Ecto neural progenitor cell (in vitro differentiated cells): ENCODE results near the gene TMEM140.
"Not testable (repeated sequence)": the region's sequence is repeated elsewhere in the genome, so short reads cannot be mapped to it uniquely, and the experiment has no call there.

Experiments
- DNase-seq: peaks from one replicate; pipeline ENCODE4 v3.0.0-alpha.2; 2018; ENCODE audit warnings: low spot score

The TMEM140 gene

DNA sequence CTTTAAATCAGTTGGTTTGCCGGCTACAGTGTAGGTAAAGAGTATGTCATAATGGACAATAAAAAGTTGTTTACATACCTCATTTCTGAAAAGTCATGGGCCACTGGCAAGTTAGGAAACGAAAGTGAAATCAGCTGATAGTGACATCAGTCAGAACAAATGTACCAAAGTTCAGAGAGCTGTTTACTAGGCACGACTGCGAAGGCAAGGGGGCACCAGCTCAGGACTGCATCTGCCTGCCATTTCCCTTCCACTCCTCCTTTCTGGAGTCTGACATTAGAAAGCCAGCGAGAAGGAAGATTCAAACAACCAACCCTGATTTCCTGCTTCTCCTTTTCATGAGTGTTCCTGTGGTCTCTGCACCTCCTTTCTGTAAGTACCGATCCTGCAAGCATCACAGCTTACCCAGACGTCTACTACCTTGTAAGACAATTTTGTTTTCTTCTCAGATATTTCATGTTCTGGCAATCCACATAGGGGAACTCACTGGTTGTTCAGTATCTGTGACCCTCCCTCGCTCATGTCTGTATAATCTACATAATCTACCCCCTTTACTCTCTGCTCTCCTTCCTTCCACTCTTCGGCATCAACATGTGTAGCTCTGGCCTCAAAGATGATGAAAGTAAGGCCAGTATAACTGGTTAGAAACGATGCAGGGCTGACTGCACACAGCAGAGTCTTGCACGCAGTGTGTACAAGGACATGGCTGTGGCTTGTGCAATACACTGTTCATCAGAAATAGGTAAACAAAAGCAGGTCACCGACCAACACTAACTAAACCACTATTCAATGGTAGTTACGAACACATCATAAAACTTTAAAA is at the start of gene TMEM140:
TMEM140 (plus strand) TSS at position 174 of the 823 bp plus-strand sequence. CDS start 16,370 bp downstream, outside the sequence.
- DNase-seq = no peak

DNA sequence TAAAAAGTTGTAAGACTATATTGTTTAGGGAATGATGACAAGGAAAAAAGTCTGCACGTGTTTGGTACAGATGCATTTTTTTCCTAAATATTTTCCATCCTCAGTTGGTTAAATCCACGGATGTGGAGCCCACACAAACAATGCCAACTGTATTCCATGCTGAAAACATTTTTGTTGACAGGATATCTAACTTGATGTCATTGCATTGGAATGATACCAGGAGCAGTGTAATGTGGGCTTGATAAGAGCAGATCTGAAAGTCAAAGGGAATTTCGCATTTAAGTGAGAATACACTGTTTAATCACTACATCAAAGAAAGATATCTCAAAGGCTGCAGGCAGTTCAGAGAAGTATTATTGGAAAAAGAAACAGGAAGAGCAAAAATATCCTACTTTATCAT is 49.5 kb upstream of the TMEM140 start:
- DNase-seq = no peak

DNA sequence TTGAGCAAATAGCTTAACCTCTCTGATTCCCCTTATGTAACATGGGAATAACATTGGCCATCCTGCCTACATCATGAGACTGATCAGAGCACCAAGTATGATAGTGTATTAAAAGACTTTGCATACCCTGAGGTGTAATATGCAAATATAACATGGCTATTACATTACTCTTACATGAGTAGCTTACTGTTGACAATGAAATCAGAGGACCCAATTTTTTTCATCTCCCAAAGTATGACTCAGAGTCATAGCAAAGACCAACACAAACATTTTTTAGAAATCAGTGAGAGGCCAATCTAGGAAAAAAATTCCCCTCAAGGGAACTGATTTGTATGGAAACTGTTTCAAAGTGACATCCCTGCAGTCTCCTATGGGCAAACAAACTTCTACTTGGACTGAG is 47.0 kb upstream of the TMEM140 start:
- no peak for DNase-seq

DNA sequence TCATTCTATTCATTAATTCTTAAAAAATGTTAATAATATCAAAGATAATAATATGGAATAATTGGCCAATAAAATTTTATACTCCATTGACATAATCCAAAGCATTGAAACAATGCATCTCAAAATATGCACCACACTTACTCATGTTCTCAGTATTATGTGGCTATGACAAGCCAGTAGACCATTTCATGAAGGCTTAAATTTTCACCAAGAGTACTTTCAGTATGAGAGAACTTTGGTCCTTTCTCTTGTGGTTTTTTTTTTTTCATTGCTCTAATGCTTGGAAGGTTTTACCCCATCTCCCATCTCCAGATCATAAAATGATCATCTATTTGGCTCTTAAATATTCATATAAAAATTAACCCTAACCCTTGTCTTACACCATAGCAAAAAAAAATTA is 45.5 kb upstream of the TMEM140 start:
- DNase-seq = no peak

DNA sequence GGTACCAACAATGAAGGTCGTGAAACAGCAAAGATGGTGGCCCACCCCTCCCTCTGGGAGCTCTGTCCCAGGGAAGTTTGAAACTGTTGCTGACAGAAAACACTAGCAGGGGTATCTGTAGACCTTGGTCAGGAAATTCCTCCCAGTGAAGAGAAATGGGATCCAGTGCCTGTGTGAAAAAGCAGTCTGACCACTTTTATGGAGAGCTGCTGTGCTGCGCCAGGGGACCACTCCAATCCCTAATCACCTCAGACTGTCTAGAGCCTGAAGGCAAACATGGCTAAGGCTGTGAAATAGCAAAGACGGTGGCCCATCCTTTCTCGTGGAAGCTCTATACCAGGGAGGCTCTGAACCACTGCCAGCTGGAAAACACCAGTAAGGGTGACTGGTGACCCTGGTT is 38.3 kb upstream of the TMEM140 start:
- DNase-seq = no peak

DNA sequence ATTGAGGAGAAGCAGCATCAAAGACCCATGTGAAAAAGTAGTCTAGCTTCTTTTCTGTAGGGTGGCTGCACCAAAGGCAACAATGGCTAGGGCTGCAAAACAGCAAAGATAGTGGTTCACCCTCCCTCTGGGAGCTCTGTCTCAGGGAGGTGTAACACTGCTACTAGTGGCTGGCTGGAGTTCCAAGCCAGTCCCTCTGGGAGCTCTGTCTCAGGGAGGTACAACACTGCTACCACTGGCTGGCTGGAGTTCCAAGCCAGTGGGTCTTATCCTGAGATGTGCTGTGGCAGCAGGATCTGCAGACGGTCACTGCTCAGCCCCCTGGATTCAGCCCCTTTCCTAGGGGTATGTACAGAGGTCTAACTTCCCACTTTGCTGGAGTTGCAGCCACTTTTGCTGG is 37.9 kb upstream of the TMEM140 start:
- no peak for DNase-seq

DNA sequence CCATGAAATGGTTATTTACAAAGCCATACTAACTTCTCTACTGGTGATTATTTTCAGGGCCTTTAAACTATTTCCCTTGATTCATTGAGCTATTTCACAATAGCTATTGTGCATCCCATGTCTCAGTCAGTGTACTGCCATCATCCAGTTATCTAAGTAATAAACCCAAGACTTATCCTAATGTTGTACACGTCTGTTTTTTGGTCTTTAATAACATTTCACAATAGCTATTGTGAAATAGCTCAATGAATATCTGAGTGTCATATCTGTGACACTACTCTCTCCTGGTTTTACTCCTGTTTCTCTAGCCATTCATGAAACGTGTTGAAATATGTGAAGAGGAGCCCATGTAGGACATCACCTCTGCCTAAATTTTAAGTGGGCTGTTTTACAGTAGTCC is 36.5 kb upstream of the TMEM140 start:
- no peak for DNase-seq

DNA sequence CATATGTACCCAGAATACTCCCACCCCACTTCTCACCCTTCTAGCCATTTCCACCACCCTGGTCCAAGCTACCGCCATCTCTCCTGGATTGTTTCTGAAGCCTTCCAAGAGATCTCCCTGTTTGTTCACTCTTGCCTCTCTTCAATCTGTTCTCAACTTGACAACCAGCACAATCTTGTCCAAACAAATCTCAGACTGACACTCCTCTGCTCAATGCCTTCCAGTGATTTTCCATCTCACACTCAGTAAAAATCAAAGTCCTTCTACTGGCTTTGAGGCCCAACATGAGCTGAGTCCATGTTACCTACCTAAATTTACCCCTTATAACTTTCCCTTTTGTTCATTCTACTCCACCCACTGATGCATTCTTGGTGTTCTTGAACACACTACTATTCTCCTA is 33.2 kb upstream of the TMEM140 start:
- DNase-seq = no peak

DNA sequence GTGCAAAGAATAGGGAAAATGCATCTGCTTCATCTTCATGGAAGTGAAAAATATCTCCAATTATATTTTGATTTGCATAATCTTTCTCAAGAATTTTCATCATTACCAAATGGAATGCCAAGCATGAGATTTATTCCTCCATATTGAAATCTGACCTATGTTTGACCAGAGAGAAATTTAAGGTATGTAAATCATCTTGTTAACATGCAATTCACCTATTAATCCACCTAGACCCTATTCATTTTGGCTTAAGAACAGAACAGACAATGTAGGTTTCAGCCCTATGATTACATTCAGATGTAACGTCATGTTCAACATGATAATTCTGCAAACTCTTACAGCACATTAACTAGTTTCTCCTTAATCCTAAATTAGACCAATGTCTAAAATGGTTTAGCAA is 30.8 kb upstream of the TMEM140 start:
- DNase-seq = no peak

DNA sequence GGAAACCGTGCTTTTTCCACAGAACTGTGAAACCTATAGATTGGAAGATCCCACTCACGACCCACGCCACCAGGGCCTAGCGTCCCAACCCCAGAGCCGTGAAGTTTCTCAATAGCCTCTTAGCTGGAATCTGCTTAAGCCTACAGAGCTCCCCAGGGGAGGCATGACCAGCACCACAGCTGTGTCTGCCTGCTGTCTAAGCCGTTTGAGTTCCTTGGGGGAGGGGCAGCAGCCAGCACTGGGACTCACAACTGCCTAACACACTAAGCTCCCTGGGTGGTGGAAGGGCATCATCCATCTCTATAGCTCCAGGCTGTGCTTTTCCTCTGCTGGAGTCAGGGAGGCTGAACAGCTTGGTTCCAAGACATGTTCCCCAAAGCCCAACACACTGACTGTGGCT is 26.0 kb upstream of the TMEM140 start:
- DNase-seq = no peak

DNA sequence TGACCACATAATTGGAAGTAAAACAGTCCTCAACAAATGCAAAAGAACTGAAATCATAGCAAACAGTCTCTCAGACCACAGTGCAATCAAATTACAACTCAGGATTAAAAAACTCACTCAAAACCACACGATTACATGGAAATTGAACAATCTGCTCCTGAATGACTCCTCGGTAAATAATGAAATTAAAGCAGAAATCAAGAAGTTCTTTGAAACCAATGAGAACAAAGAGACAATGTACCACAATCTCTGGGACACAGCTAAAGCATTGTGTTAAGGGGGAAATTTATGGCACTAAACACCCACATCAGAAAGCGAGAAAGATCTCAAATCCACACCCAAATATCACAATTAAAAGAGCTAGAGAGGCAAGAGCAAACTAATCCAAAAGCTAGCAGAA is 23.2 kb upstream of the TMEM140 start:
- DNase-seq = not testable (repeated sequence)

DNA sequence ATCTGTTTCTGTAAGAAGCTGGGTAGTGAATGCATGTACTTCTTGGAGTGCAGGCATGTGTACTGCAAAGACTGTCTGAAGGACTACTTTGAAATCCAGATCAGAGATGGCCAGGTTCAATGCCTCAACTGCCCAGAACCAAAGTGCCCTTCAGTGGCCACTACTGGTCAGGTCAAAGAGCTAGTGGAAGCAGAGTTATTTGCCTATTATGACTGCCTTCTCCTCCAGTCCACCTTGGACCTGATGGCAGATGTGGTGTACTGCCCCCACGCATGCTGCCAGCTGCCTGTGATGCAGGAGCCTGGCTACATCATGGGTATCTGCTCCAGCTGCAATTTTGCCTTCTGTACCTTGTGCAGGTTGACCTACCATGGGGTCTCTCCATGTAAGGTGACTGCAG is 18.9 kb upstream of the TMEM140 start:
- DNase-seq = no peak

DNA sequence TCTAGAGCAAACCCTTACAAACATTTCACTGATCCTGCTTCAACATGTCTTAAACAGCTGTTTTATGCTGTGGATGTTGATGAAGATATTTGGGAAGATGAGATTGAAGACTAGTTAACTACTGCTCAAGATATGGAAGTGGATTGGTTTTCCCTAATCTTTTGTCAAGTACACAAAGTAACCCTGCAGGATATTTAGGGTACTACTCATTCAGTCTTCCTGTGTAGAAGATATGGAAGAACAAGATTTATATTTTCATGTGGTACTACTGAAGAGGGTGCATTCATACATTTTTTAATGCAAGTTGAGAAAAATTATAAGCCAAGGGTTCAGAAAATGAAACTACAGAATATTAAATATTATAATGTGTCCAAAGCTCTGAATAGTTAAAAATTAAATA is 18.3 kb upstream of the TMEM140 start:
- DNase-seq = no peak

DNA sequence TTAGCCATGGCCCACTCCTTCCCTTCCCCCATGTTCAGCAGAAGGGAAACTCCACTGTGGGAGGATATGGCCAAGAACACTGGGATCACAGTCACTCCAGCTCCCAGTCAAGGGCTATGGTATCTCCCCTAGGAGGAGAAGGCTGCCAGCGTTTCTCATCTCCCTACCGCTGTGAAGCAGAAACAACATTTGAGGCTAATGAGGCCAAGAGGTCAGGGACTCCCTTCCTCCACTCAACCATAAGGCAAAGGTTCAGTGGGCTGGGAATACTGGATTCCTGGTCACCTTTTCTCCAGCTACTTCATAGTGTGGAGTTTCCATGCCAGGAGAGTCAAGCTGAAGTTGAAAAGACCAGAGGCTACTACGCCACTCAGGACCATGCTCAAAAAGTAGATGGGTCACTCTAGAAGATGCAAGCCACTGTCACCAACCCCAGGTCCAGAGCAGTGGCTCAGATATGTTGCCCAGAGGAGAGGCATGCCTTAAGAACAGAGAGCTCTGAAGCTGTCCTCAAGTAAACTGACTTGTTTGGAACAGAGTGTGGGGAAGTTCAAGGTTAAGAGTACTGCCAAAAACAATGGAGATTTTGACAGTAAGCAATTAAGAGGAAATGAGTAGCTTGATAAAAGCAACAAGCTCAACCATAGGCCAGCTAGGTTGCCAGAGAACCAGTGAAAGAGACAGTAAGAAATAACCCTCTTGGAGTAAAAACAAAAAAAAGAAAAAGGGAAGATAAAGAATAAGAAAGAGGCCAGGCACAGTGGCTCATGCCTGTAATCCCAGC is 3.8 kb upstream of the TMEM140 start:
- no peak for DNase-seq

DNA sequence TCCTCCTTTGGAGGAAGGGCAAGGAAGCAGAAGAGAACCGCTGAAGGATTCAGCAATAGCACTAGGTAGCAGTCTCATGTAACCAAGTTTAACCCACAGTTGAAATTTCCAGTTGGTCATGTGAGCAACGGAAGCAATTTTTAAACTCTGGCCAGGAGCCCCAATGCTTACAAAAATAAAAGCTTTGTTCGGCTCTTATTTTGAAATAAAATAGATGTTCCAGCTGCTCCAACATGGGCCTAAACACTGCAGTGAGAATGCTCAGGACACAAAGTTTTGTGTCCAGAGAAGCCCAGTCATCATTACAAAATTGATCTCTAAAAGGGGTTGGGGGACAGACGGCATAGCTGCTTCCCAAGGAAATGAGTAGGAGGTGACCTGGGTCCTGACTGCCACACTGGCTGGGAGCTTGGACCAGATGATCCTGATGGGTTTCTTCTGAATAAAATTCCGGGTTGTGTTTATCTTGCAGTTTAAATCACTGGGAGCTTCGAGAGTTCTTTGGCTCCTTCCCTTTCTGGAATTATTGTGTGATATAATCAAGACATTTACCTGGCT is 452 bp upstream of the TMEM140 start:
- DNase-seq = no peak

DNA sequence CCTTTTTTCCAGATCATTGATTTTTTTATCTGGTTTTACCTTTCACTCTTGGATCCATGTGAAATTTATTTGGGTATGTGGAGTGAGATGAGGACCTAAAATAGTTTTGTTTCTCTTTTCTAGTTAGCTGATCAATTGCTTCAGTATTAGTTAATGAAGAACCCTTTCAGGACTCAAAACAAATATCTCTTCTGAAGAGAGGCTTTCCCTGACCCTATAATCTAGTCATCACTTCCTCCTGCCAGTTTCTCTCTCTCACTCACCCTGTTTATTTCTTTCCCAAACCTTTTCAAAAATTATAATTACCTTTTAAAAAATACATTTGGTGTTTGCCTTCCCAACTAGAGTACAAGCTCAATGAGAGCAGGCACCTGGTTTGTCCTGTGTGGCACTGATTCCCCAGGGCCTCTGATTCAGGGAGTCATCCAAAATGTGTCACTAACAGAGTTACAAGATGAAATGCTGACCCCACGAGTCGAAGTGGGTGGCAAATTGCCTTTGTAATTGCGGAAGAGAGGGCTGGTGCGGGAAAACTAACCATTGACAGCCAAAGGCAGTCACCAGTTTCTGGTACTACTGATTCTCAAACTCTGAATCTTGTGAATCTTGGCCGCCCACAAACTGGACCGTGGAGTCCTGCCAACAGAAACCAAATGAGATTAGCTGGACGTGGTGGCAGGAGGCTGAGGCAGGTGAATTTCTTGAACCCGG is 2.4 kb downstream of the TMEM140 start:
- DNase-seq = no peak

DNA sequence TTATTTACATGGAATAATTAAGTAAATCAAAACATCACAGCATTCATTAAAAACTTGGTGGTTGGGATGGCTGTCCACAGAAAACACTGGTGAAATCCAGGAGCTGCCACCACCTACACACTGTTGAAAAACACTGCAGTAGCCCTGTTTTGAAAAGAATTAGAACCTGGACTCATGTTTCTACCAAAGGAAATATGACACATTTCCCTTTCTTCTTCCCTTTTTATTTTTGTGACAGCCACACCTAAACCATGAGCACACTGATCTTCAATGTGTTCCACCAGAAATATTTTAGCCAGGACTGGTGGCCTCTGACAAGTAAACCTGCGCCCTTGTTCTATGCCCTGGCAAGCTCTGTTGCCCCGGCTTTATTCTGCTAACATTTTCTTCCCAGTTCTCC is 3.3 kb downstream of the TMEM140 start:
- DNase-seq = no peak

DNA sequence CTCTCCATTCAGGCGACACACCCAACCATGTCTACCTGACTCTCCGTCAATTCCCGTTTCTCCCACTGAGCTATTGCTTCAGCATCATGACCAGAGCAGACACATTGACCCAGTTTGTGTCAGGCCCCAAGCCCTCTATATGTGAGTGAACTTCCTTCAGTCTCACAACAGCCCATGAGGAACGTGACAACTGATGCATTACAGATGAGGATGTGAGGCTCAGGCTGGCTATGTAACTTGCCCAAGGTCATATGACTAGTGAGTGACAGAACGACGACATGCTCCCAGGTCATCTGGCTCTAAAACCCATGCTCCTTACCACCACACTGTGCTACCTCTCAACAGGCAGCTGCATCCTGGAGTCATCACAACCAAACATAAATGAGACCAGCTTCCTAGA is 3.7 kb downstream of the TMEM140 start:
- no peak for DNase-seq

DNA sequence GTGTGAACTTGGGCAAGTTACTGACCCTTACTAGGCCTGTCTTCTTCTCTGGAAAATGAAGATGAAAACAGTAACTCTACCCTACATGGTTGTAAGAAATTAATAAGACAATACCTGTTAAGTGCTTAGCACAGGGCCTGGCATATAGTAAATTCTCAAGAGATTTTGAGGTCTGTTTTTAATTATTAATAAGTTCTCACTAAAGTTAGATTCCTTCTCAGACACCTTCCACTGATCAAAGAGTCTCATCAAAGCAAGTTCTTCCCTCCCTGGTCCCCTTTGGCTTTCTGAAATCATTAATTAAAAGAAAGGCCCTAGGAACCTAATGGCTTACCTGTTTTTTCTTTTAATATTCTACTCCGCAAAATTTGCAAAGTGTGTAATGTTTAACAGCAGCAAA is 4.6 kb downstream of the TMEM140 start:
- DNase-seq = no peak

DNA sequence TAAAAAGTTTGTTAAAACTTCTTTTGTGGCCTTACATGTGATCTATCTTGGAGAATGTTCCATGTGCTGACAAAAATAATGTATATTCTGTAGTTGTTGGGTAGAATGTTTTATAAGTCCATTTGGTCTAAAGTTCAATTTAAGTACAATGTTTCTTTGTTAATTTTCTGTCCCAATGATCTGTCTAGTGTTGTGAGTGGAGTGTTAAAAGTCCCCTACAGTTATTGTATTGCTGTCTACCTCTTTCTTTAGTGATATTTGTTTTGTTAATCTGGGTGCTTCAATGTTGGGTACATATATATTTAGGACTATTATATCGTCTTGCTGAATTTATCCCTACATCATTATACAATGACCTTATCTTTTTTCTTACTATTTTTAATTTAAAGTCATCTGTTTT is 6.9 kb downstream of the TMEM140 start:
- no peak for DNase-seq

DNA sequence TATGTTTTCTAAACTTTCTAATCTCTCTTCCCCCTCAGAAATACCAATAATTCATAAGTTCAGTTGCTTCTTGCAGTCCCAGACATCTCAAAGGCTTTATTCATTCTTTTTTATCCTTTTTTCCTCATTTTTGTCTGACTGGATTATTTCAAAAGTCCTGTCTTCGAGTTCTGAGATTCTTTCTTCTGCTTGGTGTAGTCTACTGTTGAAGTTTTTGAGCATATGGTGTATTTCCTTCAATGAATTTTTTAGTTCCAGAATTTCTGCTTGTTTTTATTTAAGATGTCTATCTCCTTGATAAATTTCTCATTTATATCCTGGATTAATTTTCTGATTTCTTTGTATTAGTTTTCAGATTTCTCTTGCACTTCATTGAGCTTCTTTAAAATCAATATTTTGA is 8.4 kb downstream of the TMEM140 start:
- DNase-seq = no peak

DNA sequence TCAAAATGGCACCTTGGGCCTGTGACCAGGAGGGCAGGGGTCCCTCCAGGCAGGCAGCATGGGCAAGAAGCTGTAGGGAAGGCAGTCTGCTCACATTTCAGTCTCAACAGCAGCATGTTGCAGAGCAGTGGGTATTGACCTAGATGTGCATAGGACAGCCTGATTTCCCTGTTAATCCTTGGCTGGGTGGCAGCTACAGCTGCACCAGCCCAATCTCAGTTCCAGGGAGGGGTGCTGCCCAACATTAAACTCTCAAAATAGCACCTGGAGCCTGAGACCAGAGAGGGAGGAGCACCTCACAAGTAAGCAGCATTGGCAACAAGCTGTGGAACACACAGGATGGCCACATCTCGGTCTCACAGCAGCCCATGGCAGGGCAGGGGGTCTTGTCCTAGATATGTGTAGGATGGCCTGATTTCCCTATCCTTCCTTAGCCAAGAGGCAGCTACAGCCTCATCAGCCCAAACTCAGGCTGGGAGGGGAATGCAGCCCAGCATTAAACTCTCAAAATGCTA is 10.3 kb downstream of the TMEM140 start:
- no peak for DNase-seq
